ENCODE data around the gene C15orf62.

C15orf62 gene

GRCh38 chr15:40754883-40755811 is 14.6 kb upstream of the C15orf62 start, which contains the start of gene RMDN3:
RMDN3 (minus strand) TSS chr15:40755254; CDS start chr15:40754783, 471 bp downstream.
- DNase-seq (ENCODE audit: low read depth in 2 of 2, low spot score in 1 of 2), result peak; percentile 80 to 83

GRCh38 chr15:40755812-40756208 is 14.0 kb upstream of the C15orf62 start:
- DNase-seq (ENCODE audit: low read depth in 2 of 2, low spot score in 1 of 2), result no peak

- no peak for DNase-seq (ENCODE audit: low read depth in 2 of 2, low spot score in 1 of 2)
Observed at GRCh38 chr15:40756938-40757337, 12.8 kb upstream of the C15orf62 start.

- DNase-seq (ENCODE audit: low read depth in 2 of 2, low spot score in 1 of 2), result no peak
Observed at GRCh38 chr15:40759961-40760360, 9.8 kb upstream of the C15orf62 start.

GRCh38 chr15:40762919-40763800 is 6.6 kb upstream of the C15orf62 start:
- no peak for DNase-seq (ENCODE audit: low read depth in 2 of 2, low spot score in 1 of 2)

- no peak for DNase-seq (ENCODE audit: low read depth in 2 of 2, low spot score in 1 of 2)
Observed at GRCh38 chr15:40763801-40764628, 5.8 kb upstream of the C15orf62 start, which contains the start of gene GCHFR. GCHFR (plus strand) TSS chr15:40764068; CDS start chr15:40764181, 113 bp downstream.

GRCh38 chr15:40764629-40765103 is 5.1 kb upstream of the C15orf62 start:
- no peak for DNase-seq (ENCODE audit: low read depth in 2 of 2, low spot score in 1 of 2)

GRCh38 chr15:40766194-40766815 is 3.5 kb upstream of the C15orf62 start:
- no peak for DNase-seq (ENCODE audit: low read depth in 2 of 2, low spot score in 1 of 2)

- no peak for DNase-seq (ENCODE audit: low read depth in 2 of 2, low spot score in 1 of 2)
Observed at GRCh38 chr15:40766906-40767837, 2.6 kb upstream of the C15orf62 start.

- no peak for DNase-seq (ENCODE audit: low read depth in 2 of 2, low spot score in 1 of 2)
Observed at GRCh38 chr15:40767838-40768500, 1.8 kb upstream of the C15orf62 start.

- no peak for DNase-seq (ENCODE audit: low read depth in 2 of 2, low spot score in 1 of 2)
Observed at GRCh38 chr15:40768521-40769273, 1.1 kb upstream of the C15orf62 start.

- DNase-seq (ENCODE audit: low read depth in 2 of 2, low spot score in 1 of 2), result no peak
Observed at GRCh38 chr15:40770147-40770721, 454 bp downstream of the C15orf62 start.

GRCh38 chr15:40771242-40771641 is 1.5 kb downstream of the C15orf62 start:
- no peak for DNase-seq (ENCODE audit: low read depth in 2 of 2, low spot score in 1 of 2)

GRCh38 chr15:40772014-40772413 is 2.2 kb downstream of the C15orf62 start:
- DNase-seq (ENCODE audit: low read depth in 2 of 2, low spot score in 1 of 2), result no peak

GRCh38 chr15:40773496-40773895 is 3.7 kb downstream of the C15orf62 start:
- DNase-seq (ENCODE audit: low read depth in 2 of 2, low spot score in 1 of 2), result no peak

- no peak for DNase-seq (ENCODE audit: low read depth in 2 of 2, low spot score in 1 of 2)
Observed at GRCh38 chr15:40773902-40774301, 4.1 kb downstream of the C15orf62 start.

GRCh38 chr15:40775007-40775406 is 5.2 kb downstream of the C15orf62 start:
- no peak for DNase-seq (ENCODE audit: low read depth in 2 of 2, low spot score in 1 of 2)

All from stimulated activated CD8-positive, alpha-beta memory T cell treated with anti-CD3 and anti-CD28 coated beads, Interleukin-4, amount 100 ng/mL, for 1 hour (primary cell).